ENCODE results near the gene RPIA. TPM values are rescaled to one million over a fixed set of nuclear protein-coding genes. Genes with fewer than 3 reads are reported as not detected.

The RPIA gene
- total RNA-seq, 4 donors from 2014 or later = 4.2 to 10.0 (median 7.6) TPM

DNA sequence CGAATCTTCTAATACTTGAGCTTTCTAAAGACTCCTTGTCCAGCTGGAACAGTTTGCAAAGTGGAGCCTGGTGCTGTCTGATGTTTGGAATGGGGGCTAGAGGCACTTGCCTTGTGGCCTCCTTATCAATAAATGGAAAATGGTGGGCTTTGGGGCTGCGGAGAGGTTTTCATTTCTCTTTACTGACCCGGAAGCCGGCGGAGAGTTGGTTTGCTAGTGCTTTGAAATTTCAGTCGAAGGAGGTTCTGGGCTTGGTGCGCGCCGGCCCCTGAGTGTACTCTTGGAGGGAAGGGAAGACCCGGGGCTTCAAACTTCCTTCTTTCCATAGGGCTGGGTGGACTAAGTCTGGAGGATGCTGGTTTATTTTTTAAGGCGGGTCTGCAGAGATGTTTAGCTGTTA is 714 bp downstream of the RPIA start:
- intact Hi-C loops (cut with DNase I) = no loop called here
- no peak for TF ChIP-seq CTCF (IDR thresholded peaks at IDR 0.05)
- no peak for TF ChIP-seq POLR2A (IDR thresholded peaks at IDR 0.05)

GRCh38 chr2:88693911-88694414 is 2.5 kb downstream of the RPIA start:
- H3K27ac ChIP-seq = no peak overlapping the region
- H3K36me3 ChIP-seq = no peaks in the 10 kb centered on the region
- no peaks in the 10 kb centered on the region for H3K9me3 ChIP-seq
- intact Hi-C loops (cut with DNase I) = no loop called here
- DNase-seq = no peak
- H3K27me3 ChIP-seq = no peaks in the 10 kb centered on the region
- H3K4me1 ChIP-seq = peaks cover 16 to 20% of the 10 kb centered on the region in 2 donors
- TF ChIP-seq POLR2A (IDR thresholded peaks at IDR 0.05) = no peak
- no peak overlapping the region for H3K4me3 ChIP-seq (replicated peaks in 1 of 3)
- whole genome bisulfite sequencing, 2 donors = 89 to 97% methylated on average over 3 of the region's 3 CpGs

More for the DNA sequence above, 714 bp downstream of the RPIA start:
- DNase-seq = peak; percentile 29 to 32
- no peaks in the 10 kb centered on the region for H3K36me3 ChIP-seq
- WGBS, 2 donors = 2 to 4% methylated on average over 10 to 11 of the region's 11 CpGs
- H3K27ac ChIP-seq = peak overlapping the region in 2 of 3 donors; percentile 28 to 54
- no peaks in the 10 kb centered on the region for H3K27me3 ChIP-seq
- peak overlapping the region; percentile 27 to 93 (median 74) for H3K4me3 ChIP-seq (replicated peaks in 1 of 3)
- H3K4me1 ChIP-seq = peaks cover 9 to 10% of the 10 kb centered on the region in 2 donors
- no peaks in the 10 kb centered on the region for H3K9me3 ChIP-seq

DNA sequence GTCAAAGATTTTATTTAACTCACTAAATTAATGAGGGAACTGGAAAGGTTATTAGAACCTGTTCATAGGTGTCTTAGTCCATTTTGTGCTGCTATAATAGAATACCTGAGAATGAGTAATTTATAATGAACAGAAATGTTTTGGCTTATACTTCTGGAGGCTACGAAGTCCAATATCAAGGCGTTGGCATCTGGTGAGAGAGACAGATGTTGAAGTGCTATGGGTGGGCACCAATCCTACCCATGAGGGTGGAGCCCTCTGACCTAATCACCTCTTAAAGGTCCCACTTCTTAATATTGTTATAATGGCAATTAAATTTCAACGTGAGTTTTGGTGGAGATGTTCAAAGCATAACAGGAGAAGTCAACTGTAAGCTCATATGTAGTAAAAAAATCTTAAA is 5.1 kb downstream of the RPIA start:
- TF ChIP-seq POLR2A (IDR thresholded peaks at IDR 0.05) (no peak), CTCF (IDR thresholded peaks at IDR 0.05) (no peak)
- no peaks in the 10 kb centered on the region for H3K9me3 ChIP-seq
- peaks cover 10 to 15% of the 10 kb centered on the region in 2 donors for H3K4me1 ChIP-seq
- no peaks in the 10 kb centered on the region for H3K36me3 ChIP-seq
- intact Hi-C loops (cut with DNase I) = no loop called here
- no peaks in the 10 kb centered on the region for H3K27me3 ChIP-seq
- WGBS, 2 donors = 93 to 94% methylated on average over 3 of the region's 3 CpGs
- H3K4me3 ChIP-seq (replicated peaks in 1 of 3) = no peak overlapping the region
- no peak overlapping the region for H3K27ac ChIP-seq
- no peak for DNase-seq

DNA sequence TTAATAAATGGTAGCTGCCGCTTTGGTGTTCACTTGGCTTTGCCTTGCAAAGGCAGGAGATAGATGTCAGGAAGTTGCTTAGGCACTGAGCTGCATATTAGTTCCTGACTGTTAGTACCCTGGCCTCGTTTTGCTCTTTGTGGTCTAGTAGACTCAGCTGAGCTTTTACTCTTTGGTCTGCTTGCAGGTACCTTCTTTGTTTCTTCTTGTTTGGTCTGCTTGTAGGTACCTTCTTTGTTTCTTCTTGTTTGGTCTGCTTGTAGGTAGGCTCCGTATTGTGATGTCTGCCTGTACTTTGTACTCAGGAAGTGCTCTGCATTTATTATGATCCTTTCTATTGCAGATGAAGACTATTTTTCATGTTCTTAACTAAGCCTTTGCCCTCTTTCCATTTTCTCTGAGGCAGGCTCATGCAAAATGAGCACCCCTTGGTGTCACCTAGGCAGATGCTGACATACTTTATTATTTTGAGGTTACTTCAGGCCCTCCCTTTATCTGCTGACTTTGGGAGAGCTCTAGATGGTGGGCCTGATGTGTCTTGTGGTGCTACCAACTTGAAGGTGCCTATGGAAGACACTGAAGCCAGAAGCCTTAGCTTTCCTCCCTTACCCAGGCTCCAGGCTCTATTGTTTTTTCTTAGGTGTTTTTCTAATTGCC is 6.0 kb downstream of the RPIA start:
- H3K4me3 ChIP-seq (replicated peaks in 1 of 3) = no peak overlapping the region
- H3K36me3 ChIP-seq = no peaks in the 10 kb centered on the region
- no peaks in the 10 kb centered on the region for H3K9me3 ChIP-seq
- peaks cover 10 to 12% of the 10 kb centered on the region in 2 donors for H3K4me1 ChIP-seq
- 89 to 95% methylated on average over 3 of the region's 3 CpGs for WGBS, 2 donors
- no peak overlapping the region for H3K27ac ChIP-seq
- TF ChIP-seq CTCF (IDR thresholded peaks at IDR 0.05) = no peak
- no peak for TF ChIP-seq POLR2A (IDR thresholded peaks at IDR 0.05)
- intact Hi-C loops (cut with DNase I) = no loop called here
- no peak for DNase-seq
- H3K27me3 ChIP-seq = no peaks in the 10 kb centered on the region

DNA sequence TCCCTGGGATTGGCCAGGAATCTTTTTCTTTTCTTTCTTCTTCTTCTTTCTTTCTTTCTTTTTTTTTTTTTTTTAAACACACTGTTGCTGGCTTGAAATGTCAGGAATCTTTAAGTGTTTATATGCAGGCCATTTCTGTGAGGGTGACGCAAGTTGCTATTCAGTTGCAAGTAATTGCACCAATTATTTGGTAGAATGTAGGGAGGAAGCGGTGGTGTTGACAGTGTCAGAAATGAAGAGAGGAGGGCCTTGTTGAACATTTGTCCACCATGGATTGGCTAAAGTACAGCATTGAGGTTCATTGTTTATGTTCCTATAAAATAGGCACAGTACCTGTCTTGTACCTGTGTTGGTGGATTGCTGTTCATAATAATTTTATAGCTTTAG is 6.5 kb downstream of the RPIA start:
- H3K9me3 ChIP-seq = no peaks in the 10 kb centered on the region
- no peak overlapping the region for H3K27ac ChIP-seq
- no peak for DNase-seq
- H3K4me1 ChIP-seq = peaks cover 8 to 10% of the 10 kb centered on the region in 2 donors
- no peaks in the 10 kb centered on the region for H3K36me3 ChIP-seq
- 97 to 99% methylated on average over 2 of the region's 2 CpGs for WGBS, 2 donors
- intact Hi-C loops (cut with DNase I) = no loop called here
- H3K4me3 ChIP-seq (replicated peaks in 1 of 3) = no peak overlapping the region
- TF ChIP-seq POLR2A (IDR thresholded peaks at IDR 0.05) = no peak
- no peak for TF ChIP-seq CTCF (IDR thresholded peaks at IDR 0.05)
- no peaks in the 10 kb centered on the region for H3K27me3 ChIP-seq
